Peyer's patch (tissue), 4 donors: ENCODE measurements around the gene HACD2.

ENCODE experiments used
- CTCF ChIP-seq, 6 experiments: fragments of 450-650 bp in 4 of 6; fragments of 200-600 bp in 2 of 6; sonication (generic) in 1 of 6; IDR thresholded peaks; one replicate each; pipeline ENCODE4 v1.5.1; 2017 to 2019; ENCODE audit warnings: antibody characterized with exemption in 6 of 6, mild to moderate bottlenecking in 3 of 6, moderate library complexity in 1 of 6
- POLR2A ChIP-seq, 2 donors: fragments of 450-650 bp; IDR thresholded peaks; one replicate each; pipeline ENCODE4 v1.5.1; 2017; ENCODE audit warnings: antibody characterized with exemption in 2 of 2, mild to moderate bottlenecking in 2 of 2, moderate library complexity in 2 of 2

DNA sequence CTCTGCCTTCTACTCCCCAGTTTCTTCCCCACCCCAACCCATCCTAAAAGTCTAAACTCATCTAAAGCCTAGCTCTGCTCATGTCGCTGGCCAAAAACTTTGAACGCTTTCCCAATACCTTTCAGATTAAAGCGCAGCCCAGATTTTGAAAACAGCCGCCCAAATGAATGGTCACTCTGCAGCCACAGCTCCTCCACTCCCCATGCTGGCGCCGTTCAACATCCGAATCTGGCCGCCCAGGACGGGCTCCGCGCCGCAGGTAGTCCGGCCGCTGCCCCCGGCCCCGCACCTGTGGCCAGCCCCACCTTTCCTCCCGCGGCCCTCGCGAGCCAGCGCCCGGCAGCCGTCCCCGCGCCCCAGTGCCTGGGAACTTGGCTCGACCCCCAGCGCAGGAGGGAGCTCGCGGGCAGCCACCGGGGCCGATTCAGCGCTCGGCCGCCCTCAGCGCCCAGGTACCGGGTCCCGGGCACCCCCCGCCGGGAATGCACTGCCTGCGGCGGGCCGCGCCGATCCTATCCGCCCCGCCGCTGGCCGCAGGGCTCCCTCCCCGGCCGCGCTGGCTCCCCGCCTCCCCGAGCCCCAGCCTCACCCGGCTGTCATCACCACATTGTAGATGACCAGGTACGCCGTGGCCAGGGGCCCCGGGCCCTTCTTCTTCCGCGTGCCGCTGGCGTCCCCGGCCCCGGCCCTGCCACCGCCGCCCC is 417 bp downstream of the HACD2 start:
- no peak for TF ChIP-seq CTCF (IDR thresholded peaks at IDR 0.05)
- TF ChIP-seq POLR2A (IDR thresholded peaks at IDR 0.05) = no peak
